ENCODE results near the gene SLC35E1. TPM values are rescaled to one million over a fixed set of nuclear protein-coding genes. Genes with fewer than 3 reads are reported as not detected.

SLC35E1 gene
- total RNA-seq, 1 experiment from 2014 or later: 35.8 TPM

DNA sequence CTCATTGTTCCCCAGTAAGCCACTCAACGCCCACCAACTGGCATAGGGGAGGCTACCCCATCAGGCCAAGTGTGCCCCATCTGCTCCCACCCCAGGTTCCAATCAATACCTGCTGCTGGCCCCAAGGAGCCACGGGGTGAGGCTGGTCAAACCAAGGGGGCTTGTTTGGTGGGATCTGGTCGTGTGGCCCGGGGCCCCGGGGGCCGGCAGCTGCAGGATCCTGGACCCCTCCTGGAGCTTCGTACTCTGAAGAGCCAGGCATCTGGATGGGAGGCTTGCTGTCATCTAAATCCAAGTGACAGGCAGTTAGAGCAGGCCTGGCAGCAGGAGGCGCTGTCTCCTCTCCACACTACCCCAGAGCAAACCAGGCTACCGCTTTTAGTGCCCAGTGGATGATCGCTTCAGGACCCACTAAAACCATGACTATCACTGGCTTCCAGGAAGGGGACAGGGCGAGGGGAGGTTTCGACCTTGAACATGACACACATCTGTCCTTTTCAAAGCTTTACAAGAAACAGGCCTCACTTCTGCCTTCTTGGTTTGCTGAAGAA lies 44.2 kb downstream of the SLC35E1 start:
- Histone ChIP-seq H3K4me1 (ENCODE audit: insufficient read depth, low read length) (no peaks in the 10 kb centered on the region), H4K8ac (replicated peaks; ENCODE audit: insufficient read length, low read depth, low read length) (no peak overlapping the region), H3K23me2 (ENCODE audit: insufficient read length, low read depth, low read length, poor library complexity, severe bottlenecking) (no peaks in the 10 kb centered on the region), H3K14ac (ENCODE audit: insufficient read depth, low read length) (no peak overlapping the region), H2BK20ac (ENCODE audit: low read depth, low read length, poor library complexity, severe bottlenecking) (no peak overlapping the region), H3K18ac (ENCODE audit: insufficient read length, low read depth, low read length) (no peak overlapping the region), H2AFZ (ENCODE audit: low read length) (no peak overlapping the region), H3K56ac (ENCODE audit: insufficient read length, low read depth, low read length) (no peak overlapping the region), H3K4me2 (ENCODE audit: insufficient read depth, insufficient read length, low read length) (no peak overlapping the region), H2BK120ac (ENCODE audit: low read depth, low read length, poor library complexity, severe bottlenecking) (no peak overlapping the region), H3K79me1 (ENCODE audit: insufficient read depth, low read depth, low read length, poor library complexity, severe bottlenecking) (no peaks in the 10 kb centered on the region), H2BK15ac (ENCODE audit: low read depth, low read length) (no peak overlapping the region), H2BK5ac (ENCODE audit: insufficient read length, low read length) (no peak overlapping the region), H3K27me3 (ENCODE audit: insufficient read depth, low read length) (no peaks in the 10 kb centered on the region), H3K9me3 (ENCODE audit: control insufficient read depth, low read depth, low read length) (no peaks in the 10 kb centered on the region), H3K79me2 (ENCODE audit: insufficient read depth, low read length) (no peaks in the 10 kb centered on the region), H4K20me1 (ENCODE audit: control insufficient read depth, insufficient read depth, insufficient read length) (no peaks in the 10 kb centered on the region), H3K27ac (ENCODE audit: insufficient read length, low read depth, low read length) (no peak overlapping the region), H2BK12ac (ENCODE audit: insufficient read length, low read depth, low read length) (no peak overlapping the region), H2AK5ac (ENCODE audit: insufficient read length, low read length) (no peak overlapping the region), H3T11ph (ENCODE audit: low read length) (no peak overlapping the region), H3K4ac (ENCODE audit: low read depth, low read length) (no peak overlapping the region), H3K9ac (ENCODE audit: extremely low read depth, insufficient read length, low read length) (no peak overlapping the region), H3K23ac (ENCODE audit: insufficient read length, low read depth, low read length) (no peak overlapping the region), H4K5ac (ENCODE audit: insufficient read length, low read depth, low read length) (no peak overlapping the region), H4K91ac (ENCODE audit: insufficient read length, low read depth, low read length) (no peak overlapping the region)
- H3K9me3 Mint-ChIP-seq: no peaks in the 10 kb centered on the region
- peak; percentile 56 for DNase-seq
- H3K27me3 Mint-ChIP-seq (ENCODE audit: low read depth): no peaks in the 10 kb centered on the region; the same call in 1 of the 2 replicates
- WGBS (ENCODE audit: extremely low coverage, insufficient read length, low lambda C conversion rate): no CpG with 5 or more reads among the region's 12 CpGs
- H3K36me3 Mint-ChIP-seq (ENCODE audit: insufficient read depth in 1 of 3, low read depth in 3 of 3): peaks cover 46 to 94% (median 82%) of the 10 kb centered on the region in 3 experiments
- TF ChIP-seq, protein P1, sequence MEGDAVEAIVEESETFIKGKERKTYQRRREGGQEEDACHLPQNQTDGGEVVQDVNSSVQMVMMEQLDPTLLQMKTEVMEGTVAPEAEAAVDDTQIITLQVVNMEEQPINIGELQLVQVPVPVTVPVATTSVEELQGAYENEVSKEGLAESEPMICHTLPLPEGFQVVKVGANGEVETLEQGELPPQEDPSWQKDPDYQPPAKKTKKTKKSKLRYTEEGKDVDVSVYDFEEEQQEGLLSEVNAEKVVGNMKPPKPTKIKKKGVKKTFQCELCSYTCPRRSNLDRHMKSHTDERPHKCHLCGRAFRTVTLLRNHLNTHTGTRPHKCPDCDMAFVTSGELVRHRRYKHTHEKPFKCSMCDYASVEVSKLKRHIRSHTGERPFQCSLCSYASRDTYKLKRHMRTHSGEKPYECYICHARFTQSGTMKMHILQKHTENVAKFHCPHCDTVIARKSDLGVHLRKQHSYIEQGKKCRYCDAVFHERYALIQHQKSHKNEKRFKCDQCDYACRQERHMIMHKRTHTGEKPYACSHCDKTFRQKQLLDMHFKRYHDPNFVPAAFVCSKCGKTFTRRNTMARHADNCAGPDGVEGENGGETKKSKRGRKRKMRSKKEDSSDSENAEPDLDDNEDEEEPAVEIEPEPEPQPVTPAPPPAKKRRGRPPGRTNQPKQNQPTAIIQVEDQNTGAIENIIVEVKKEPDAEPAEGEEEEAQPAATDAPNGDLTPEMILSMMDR (conservative IDR thresholded peaks at IDR 0.05): peak; percentile 70
- no peak overlapping the region for H3K4me3 Mint-ChIP-seq
- H3K4me1 Mint-ChIP-seq: no peaks in the 10 kb centered on the region
- H3K27ac Mint-ChIP-seq: no peak overlapping the region
